ENCODE results near the gene ARL9. TPM values are rescaled to one million over a fixed set of nuclear protein-coding genes. Genes with fewer than 3 reads are reported as not detected.

ARL9 gene
- total RNA-seq = under 1 TPM in 3 of 4 donors, not detected in 1; 0.23 to 0.53 (median 0.38) TPM

GRCh38 chr4:56505269-56506130 is at the start of gene ARL9:
ARL9 (plus strand) TSS chr4:56505791; CDS start chr4:56505863, 72 bp downstream.
- peak within 1 kb of the TSS; percentile 34 to 72 (median 56) for H3K27ac ChIP-seq
- DNase-seq = no peak
- peaks cover 0 to 22% (median 8%) of the 10 kb centered on the region in 3 donors for H3K4me1 ChIP-seq
- peak within 1 kb of the TSS; percentile 36 to 73 (median 52) for H3K4me3 ChIP-seq
- peaks cover 0 to 5% (median 0%) of the 10 kb centered on the region in 4 donors for H3K27me3 ChIP-seq
- WGBS, 2 donors = 1 to 7% methylated on average over 25 to 47 of the region's 56 CpGs
- no peak for TF ChIP-seq CTCF (IDR thresholded peaks at IDR 0.05)
- no peak for TF ChIP-seq POLR2A (IDR thresholded peaks at IDR 0.05)
- peaks cover 0 to 40% (median 3%) of the 10 kb centered on the region in 3 donors for H3K36me3 ChIP-seq
- intact Hi-C loops (cut with DNase I) = no loop called here
- no peaks in the 10 kb centered on the region for H3K9me3 ChIP-seq

GRCh38 chr4:56460085-56460484 is 45.5 kb upstream of the ARL9 start:
- no peak overlapping the region for H3K4me3 ChIP-seq
- no peak overlapping the region for H3K27ac ChIP-seq
- peaks cover 0 to 82% (median 8%) of the 10 kb centered on the region in 3 donors for H3K36me3 ChIP-seq
- H3K9me3 ChIP-seq = no peaks in the 10 kb centered on the region
- TF ChIP-seq POLR2A (IDR thresholded peaks at IDR 0.05) (no peak), CTCF (IDR thresholded peaks at IDR 0.05) (no peak)
- DNase-seq = no peak
- WGBS, 2 donors = 64 to 73% methylated on average over 3 of the region's 3 CpGs
- peaks cover 0 to 8% (median 0%) of the 10 kb centered on the region in 3 donors for H3K4me1 ChIP-seq
- no peaks in the 10 kb centered on the region for H3K27me3 ChIP-seq
- intact Hi-C loops (cut with DNase I) = no loop called here

- Histone ChIP-seq H3K4me3 (no peak overlapping the region), H3K27ac (no peak overlapping the region), H3K9me3 (no peaks in the 10 kb centered on the region), H3K36me3 (peaks cover 0 to 61% (median 8%) of the 10 kb centered on the region in 3 donors), H3K4me1 (peaks cover 9 to 24% (median 11%) of the 10 kb centered on the region in 3 donors), H3K27me3 (no peaks in the 10 kb centered on the region)
- intact Hi-C loops (cut with DNase I) = no loop called here
- TF ChIP-seq POLR2A (IDR thresholded peaks at IDR 0.05) (no peak), CTCF (IDR thresholded peaks at IDR 0.05) (no peak)
- no peak for DNase-seq
Observed at GRCh38 chr4:56462157-56462556, 43.4 kb upstream of the ARL9 start.

DNA sequence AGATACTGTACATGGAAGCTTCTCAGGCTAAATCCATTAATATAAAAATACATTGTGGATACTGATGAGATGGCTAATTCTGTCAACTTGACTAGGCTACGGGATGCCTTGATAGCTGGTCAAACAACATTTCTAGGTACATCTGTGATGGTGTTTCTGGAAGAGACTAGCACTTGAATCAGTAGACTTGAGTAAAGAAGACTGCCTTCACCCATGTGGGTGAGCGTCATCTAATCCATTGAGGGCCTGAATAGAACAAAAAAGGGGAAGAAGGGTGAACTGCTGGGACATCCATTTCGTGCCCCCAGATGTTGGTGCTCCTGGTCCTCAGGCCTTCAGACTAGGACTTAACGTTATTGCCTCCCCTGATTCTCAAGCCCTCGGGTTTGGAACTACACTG is 41.9 kb upstream of the ARL9 start:
- no peak for TF ChIP-seq CTCF (IDR thresholded peaks at IDR 0.05)
- TF ChIP-seq POLR2A (IDR thresholded peaks at IDR 0.05) = no peak
- intact Hi-C loops (cut with DNase I) = no loop called here
- no peak overlapping the region for H3K27ac ChIP-seq
- H3K9me3 ChIP-seq = no peaks in the 10 kb centered on the region
- peaks cover 13 to 31% (median 16%) of the 10 kb centered on the region in 3 donors for H3K4me1 ChIP-seq
- no peaks in the 10 kb centered on the region for H3K27me3 ChIP-seq
- WGBS, 2 donors = 90 to 91% methylated on average over 5 of the region's 5 CpGs
- no peak for DNase-seq
- no peak overlapping the region for H3K4me3 ChIP-seq
- H3K36me3 ChIP-seq = peaks cover 0 to 46% (median 8%) of the 10 kb centered on the region in 3 donors

GRCh38 chr4:56464581-56464980 is 41.0 kb upstream of the ARL9 start:
- TF ChIP-seq CTCF (IDR thresholded peaks at IDR 0.05) (no peak), POLR2A (IDR thresholded peaks at IDR 0.05) (no peak)
- no peak for DNase-seq

More at GRCh38 chr4:56464581-56464980, 41.0 kb upstream of the ARL9 start:
- intact Hi-C loops (cut with DNase I) = no loop called here
- H3K27me3 ChIP-seq = no peaks in the 10 kb centered on the region
- 74 to 79% methylated on average over 3 of the region's 3 CpGs for WGBS, 2 donors
- peaks cover 14 to 39% (median 22%) of the 10 kb centered on the region in 3 donors for H3K4me1 ChIP-seq
- no peaks in the 10 kb centered on the region for H3K9me3 ChIP-seq
- peaks cover 0 to 37% (median 8%) of the 10 kb centered on the region in 3 donors for H3K36me3 ChIP-seq
- no peak overlapping the region for H3K27ac ChIP-seq
- H3K4me3 ChIP-seq = no peak overlapping the region

All from esophagus squamous epithelium (tissue), 5 donors.